ENCODE measurements around the gene MGAT3.

- no peak for TF ChIP-seq POLR2A (IDR thresholded peaks at IDR 0.05)
- TF ChIP-seq, protein P1, sequence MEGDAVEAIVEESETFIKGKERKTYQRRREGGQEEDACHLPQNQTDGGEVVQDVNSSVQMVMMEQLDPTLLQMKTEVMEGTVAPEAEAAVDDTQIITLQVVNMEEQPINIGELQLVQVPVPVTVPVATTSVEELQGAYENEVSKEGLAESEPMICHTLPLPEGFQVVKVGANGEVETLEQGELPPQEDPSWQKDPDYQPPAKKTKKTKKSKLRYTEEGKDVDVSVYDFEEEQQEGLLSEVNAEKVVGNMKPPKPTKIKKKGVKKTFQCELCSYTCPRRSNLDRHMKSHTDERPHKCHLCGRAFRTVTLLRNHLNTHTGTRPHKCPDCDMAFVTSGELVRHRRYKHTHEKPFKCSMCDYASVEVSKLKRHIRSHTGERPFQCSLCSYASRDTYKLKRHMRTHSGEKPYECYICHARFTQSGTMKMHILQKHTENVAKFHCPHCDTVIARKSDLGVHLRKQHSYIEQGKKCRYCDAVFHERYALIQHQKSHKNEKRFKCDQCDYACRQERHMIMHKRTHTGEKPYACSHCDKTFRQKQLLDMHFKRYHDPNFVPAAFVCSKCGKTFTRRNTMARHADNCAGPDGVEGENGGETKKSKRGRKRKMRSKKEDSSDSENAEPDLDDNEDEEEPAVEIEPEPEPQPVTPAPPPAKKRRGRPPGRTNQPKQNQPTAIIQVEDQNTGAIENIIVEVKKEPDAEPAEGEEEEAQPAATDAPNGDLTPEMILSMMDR (IDR thresholded peaks at IDR 0.05), result no peak
Measured at GRCh38 chr22:39430576-39431150, 26.1 kb upstream of the MGAT3 start.
